GM21528 (cell line): ENCODE data around the gene HNRNPUL1.
A peak's percentile ranks its signal among the peaks of the same experiment; 100 is the strongest.

Source experiments
- ATAC-seq: cut with Tn5 transposase; IDR thresholded peaks from one replicate; pipeline ENCODE4 v1.9.1; 2021; ENCODE audit warnings: mild to moderate bottlenecking, moderate library complexity; ENCODE audit not compliant: unreplicated experiment, low FRiP score

HNRNPUL1 gene

GRCh38 chr19:41233748-41234240 lies 30.4 kb upstream of the HNRNPUL1 start:
- ATAC-seq = no peak

GRCh38 chr19:41234512-41235168 lies 29.5 kb upstream of the HNRNPUL1 start:
- ATAC-seq = no peak

GRCh38 chr19:41235480-41235879 lies 28.7 kb upstream of the HNRNPUL1 start:
- no peak for ATAC-seq

- no peak for ATAC-seq
These were observed 25.9 kb upstream of the HNRNPUL1 start for GRCh38 chr19:41238244-41238643.

- ATAC-seq = no peak
These were observed 24.8 kb upstream of the HNRNPUL1 start for GRCh38 chr19:41239363-41239762.

- ATAC-seq = no peak
These were observed 24.1 kb upstream of the HNRNPUL1 start for GRCh38 chr19:41239961-41240574.

GRCh38 chr19:41241859-41242258 lies 22.3 kb upstream of the HNRNPUL1 start:
- ATAC-seq = no peak

GRCh38 chr19:41244117-41244516 lies 20.1 kb upstream of the HNRNPUL1 start:
- no peak for ATAC-seq

GRCh38 chr19:41245843-41246242 lies 18.3 kb upstream of the HNRNPUL1 start:
- no peak for ATAC-seq

GRCh38 chr19:41248895-41249294 lies 15.3 kb upstream of the HNRNPUL1 start:
- no peak for ATAC-seq

GRCh38 chr19:41249707-41250423 lies 14.3 kb upstream of the HNRNPUL1 start:
- ATAC-seq = no peak

GRCh38 chr19:41253660-41254059 lies 10.5 kb upstream of the HNRNPUL1 start:
- ATAC-seq = no peak

- ATAC-seq = no peak
These were observed 9.0 kb upstream of the HNRNPUL1 start for GRCh38 chr19:41255171-41255570.

- no peak for ATAC-seq
These were observed 2.5 kb upstream of the HNRNPUL1 start for GRCh38 chr19:41261474-41262190.

- ATAC-seq = peak; percentile 11
These were observed 926 bp upstream of the HNRNPUL1 start for GRCh38 chr19:41263042-41263849.

- ATAC-seq = no peak
These were observed 616 bp downstream of the HNRNPUL1 start for GRCh38 chr19:41264581-41265394.

- ATAC-seq = no peak
These were observed 1.4 kb downstream of the HNRNPUL1 start for GRCh38 chr19:41265395-41266153.

GRCh38 chr19:41269055-41269454 lies 4.9 kb downstream of the HNRNPUL1 start:
- no peak for ATAC-seq

GRCh38 chr19:41269571-41269970 lies 5.4 kb downstream of the HNRNPUL1 start:
- no peak for ATAC-seq
